RPMI7951 (cell line): Measurements from ENCODE around the gene MYH16. TPM values are rescaled to one million over a fixed set of nuclear protein-coding genes. Genes with fewer than 3 reads are reported as not detected.
"Not testable (repeated sequence)": the region's sequence is repeated elsewhere in the genome, so short reads cannot be mapped to it uniquely, and the experiment has no call there.

ENCODE experiments used
- DNase-seq: peaks from one replicate; pipeline ENCODE4 v3.0.0-alpha.2; 2012; ENCODE audit warnings: low read depth
- total RNA-seq: library from RNA; depleted of rRNA; stranded (reverse); fragments of >200 nt; shearing (Covaris generic); gene quantifications from 2 replicates; pipeline ENCODE4 v1.2.3, GENCODE V29; 2014

The MYH16 gene
- total RNA-seq, 1 experiment from 2014 or later, result 1.1 TPM

DNA sequence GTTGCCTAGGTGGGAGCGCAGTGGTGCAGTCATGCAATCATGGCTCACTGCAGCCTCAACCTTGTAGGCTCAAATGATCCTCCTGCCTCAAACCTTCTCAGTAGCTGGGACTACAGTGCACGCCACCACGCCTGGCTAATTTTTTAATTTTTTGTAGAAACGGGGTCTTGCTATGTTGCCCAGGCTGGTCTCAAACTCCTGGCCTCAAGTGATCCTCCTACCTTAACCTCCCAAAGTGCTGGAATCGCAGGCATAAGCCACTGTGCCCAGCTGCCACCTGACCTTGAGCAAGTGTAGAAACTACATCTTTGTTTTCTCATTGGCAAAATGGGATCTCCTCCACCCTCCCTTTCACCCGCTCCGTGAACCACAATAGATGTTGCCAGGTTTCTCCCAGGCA is 15.0 kb upstream of the MYH16 start:
- DNase-seq, result no peak

DNA sequence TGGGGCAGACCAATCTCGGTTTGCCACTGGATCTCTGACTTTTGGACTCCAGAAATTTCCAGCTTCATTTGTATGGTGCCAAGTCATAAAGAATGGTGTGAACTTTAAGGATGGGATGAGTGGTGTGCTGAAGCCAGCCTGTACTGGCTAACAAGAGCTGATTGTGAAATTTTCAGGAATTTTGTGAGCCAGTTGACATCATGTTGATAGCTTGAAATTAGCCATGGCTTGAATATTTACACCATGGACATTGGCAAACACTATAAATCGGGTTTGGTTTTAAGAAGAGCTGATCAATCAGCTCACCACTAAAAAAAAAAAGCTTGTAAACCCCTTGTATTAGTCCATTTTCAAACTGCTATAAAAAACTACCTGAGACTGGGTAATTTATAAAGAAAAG is 14.1 kb upstream of the MYH16 start:
- DNase-seq, result no peak

DNA sequence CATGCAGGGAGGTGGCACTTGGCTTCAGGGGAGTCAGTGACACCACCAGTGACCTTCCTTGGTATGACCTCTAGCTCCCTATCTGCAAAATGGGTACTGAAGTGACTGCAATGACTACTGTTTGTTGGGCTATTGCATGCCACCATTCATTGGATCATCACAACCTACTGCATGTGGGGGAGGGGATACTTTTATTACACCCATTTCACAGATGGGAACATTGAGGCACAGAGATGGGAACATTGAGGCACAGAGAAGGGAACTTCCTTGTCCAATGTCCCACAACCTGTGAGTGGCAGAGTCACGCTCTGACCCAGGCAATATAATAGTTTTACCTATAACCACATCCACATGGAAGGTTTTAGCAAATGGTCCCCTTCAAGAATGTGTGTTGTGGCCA is 12.2 kb upstream of the MYH16 start:
- no peak for DNase-seq

DNA sequence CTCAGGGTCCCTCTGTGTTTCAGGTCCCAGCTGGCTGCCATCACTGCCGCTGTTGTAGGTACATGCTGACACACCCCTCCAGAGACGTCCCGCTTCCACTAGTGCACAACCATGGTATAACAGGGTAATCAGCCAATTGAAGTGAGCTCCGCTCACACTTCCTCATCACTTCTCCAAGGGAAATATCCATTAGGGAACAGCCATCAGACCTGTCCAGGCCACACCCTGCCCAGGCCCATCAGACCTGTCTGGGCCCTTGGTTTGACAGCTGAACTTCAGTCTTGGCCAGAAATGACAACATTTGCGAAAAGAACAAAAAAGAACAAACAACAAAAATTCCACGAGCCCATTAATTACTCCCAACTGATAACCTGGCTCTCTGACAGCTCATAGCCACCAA is 11.0 kb upstream of the MYH16 start:
- DNase-seq, result no peak

DNA sequence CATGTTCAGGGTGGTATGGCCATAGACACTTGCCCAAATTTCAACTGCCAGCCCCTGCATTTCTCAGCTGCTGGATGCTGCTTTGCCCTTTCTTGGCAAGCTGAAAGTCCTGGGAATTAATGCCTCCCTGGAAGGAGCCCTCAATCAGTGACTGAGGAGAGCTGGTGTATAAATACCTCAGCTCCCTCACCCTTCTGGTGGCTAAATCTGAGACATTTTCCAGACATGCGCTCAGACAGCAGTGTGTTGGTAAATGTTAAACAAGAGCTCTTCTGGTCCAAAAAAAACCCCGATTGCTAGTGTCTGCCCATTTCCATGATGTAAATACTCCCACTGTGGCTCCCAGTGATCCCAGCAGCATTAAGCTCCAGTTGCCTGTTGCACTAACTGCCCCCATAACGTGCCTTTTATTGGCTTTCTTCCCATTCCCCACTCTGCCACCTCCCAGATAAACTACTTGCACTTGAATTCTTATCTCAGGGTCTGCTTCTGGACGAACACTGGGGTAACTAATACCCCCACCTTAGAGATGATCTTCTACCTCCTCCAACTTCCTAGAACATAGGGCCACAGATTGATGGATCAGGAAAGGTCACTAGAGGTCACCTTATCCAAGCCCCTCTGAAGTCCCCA is 6.7 kb upstream of the MYH16 start:
- no peak for DNase-seq

DNA sequence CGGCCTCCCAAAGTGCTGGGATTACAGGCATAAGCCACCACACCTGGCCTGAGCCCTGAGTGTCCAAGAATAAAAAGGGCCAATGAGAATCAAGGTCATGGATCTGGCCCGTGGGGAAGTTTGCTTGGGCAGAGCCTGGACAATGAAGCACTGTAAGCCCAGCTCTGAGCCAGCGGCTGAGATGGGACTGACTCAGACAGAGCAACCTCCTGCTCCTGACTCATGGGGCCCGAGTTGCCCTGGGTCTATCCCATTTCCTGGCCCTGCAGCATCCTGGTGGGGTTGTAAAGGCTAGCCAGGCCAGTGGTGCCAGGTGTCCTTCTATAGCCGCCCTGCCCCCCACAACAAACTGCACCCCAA is 5.2 kb upstream of the MYH16 start:
- DNase-seq, result peak; percentile 97

DNA sequence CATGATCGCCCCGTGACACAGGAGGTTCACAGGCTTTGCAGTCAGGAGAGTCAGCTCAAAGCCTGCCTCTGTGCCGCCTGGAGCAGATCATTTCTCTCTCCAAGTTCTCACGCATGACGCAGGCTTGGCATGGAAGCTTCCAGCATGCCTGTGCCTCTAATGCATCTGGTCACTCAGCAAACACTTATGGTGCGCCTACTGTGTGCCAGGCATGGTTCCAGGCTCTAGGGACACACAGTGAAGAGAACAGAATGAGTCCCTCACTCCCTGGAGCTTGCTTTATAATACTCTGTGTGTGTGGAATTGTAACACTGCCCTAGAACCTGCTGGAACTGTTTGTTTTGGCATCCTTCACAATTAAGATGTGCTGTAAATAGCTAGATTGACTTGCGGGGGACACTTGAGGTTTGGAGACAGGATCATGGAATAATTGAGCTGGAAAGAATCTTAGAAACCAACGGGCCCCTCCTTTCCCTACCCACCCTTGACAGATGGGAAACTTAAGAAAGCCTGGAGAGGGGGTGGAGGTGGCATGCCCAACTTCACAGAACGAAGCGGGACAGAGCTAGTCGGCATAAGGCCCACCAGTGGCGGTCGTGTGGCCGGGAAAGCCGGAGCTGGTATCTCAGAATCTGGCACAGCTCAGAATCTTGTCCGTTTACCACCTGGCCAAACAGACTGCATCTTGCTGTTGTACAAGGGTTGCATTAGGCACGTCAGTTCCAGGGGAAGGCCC is 4.6 kb upstream of the MYH16 start:
- peak; percentile 95 for DNase-seq

DNA sequence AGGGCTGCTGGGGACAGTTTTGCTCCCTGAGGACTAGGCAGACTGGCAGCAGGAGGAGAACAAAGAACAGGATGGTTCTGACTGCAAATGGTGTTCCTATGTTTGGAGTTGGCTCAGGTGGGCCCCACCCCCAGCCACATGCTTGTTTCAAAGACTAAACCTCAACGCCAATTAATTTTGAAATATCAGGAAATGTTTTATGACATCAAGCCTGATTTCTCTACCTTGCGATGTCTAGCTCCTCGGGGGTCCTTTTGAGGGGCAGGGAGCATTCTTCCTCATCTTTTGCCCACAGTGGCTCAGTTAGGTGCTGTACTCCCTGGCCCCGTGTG is 4.1 kb upstream of the MYH16 start:
- DNase-seq, result no peak

DNA sequence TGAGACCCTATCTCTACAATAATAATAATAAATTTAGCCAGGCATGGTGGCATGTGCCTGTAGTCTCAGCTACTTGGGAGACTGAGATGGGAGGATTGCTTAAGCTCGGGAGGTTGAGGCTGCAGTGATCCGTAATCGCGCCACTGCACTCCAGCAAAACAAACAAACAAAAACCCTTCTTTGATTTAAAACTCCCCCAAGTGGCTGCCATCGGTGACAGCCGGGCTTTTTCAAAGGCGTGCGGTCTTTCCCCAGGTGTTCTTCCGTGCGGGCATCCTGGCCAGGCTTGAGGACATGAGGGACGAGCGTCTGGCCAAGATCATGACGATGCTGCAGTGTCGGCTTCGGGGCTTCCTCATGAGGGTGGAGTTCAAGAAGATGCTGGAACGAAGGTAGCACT is 1.9 kb upstream of the MYH16 start:
- no peak for DNase-seq

DNA sequence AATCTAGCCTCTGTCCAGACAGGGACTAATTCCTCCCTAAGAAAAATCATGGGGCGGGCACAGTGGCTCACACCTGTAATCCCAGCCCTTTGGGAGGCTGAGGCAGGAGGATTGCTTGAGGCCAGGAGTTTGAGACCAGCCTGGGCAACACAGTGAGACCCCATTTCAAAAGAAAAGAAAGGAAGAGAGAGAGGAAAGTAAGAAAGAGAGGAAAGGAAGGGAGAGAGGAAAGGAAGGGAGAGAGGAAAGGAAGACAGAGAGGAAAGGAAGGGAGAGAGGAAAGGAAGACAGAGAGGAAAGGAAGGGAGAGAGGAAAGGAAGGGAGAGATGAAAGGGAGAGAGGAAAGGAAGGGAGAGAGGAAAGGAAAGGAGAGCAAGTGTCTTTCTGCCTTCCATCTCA is 922 bp downstream of the MYH16 start:
- DNase-seq, result not testable (repeated sequence)

DNA sequence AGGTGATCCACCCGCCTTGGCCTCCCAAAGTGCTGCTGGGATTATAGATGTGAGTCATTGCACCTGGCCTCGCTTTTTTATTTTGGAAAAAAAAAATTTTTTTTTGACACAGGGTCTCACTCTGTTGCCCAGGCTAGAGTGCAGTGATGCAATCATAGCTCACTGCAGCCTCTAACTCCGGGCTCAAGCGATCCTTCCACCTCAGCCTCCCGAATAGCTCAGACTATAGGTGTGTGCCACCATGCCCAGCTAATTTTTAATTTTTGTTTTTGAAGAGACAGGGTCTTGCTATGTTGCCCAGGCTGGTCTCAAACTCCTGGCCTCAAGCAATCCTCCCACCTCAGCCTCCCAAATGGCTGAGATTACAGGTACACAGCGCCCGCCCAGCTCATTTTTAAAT is 2.3 kb downstream of the MYH16 start:
- not testable (repeated sequence) for DNase-seq

DNA sequence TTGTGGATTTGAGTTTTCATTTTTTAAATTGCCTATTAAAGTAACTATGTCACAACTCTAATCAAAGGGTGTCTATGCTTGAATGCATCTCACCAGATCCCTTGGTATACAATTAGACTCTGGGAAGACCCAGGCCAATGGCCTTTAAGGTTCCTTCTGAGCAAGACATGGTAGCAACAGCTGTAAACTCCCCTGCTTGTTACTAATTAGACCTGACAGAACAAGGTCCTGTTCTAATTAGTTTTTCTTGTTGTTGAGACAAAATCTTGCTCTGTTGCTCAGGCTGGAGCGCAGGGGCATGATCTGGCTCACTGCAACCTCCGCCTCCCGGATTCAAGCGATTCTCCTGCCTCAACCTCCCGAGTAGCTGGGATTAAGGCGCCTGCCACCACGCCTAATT is 2.9 kb downstream of the MYH16 start:
- no peak for DNase-seq

DNA sequence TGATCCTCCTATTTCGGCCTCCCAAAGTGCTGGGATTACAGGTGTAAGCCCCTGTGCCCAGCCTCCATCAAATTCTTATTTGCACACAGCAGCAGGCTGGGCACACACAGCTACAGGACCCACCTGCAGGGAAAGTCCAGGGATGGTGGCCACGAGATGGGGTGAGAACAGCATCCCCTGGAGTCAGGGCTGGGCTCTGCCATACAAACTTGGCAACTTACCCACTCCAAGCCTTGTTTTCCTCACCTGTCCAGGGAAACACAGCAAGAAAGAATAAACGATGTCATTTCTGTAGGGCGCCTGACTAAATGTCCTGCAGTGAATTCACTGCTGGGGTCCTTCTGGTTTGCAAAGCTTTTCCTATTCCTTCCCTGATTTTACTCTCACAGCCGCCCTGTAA is 5.5 kb downstream of the MYH16 start:
- no peak for DNase-seq

DNA sequence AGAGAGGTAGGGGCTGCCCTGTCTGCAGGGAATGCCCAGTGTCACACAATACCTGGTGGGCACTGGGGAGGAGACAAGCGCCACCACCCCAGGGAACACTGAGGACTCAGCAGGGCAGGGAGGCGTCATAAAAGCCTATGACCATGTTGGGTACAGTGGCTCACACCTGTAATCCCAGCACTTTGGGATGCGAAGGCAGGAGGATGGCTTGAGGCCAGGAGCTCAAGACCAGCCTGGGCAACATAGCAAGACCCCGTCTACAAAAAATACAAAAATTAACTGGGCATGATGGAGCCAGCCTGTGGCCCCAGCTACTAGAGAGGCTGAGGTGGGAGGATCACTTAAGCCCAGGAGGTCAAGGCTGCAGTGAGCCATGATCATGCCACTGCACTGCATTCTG is 11.5 kb downstream of the MYH16 start:
- not testable (repeated sequence) for DNase-seq

DNA sequence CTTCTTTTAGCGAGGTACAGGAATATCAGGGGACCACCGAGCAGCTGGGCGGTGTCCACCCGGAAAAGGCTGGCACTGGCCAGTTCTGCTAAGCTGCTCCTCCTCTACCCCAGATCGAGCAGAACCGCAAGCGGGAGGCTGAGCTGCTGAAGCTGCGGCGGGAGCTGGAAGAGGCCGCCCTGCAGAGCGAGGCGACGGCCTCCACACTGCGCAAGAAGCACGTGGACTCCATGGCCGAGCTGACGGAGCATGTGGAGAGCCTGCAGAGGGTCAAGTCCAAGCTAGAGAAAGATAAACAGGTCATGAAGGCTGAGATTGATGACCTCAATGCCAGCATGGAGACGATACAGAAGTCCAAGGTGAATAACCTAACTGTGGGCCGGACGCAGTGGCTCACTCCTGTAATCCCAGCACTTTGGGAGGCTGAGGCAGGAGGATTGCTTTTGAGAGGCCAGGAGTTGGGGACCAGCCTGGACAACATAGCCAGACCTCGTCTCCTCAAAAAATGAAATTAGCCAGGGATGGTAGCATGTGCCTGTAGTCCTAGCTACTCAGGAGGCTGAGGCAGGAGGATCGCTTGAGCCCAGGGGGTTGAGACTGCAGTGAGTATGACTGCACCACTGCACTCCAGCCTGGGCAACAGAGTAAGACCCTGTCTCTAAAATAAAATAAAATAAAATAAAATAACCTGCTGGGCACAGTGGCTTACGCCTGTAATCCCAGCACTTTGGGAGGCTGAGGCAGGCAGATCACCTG is 15.3 kb downstream of the MYH16 start:
- no peak for DNase-seq

DNA sequence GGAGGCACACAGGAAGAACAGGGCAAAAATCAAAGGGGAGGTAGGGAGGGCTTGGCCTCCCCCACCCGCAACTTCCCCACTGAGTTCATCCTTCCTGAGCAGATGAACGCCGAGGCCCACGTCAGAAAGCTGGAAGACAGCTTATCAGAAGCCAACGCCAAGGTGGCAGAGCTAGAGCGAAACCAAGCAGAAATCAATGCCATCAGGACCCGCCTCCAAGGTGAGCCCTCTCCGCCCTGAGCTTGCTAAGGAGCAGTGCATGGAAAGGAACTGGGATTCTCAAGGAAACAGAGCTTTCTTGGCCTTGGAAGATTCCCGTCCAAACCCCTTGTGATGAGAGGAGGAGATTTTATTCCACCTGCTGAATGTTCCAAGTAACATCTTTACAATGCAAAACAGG is 16.5 kb downstream of the MYH16 start:
- DNase-seq, result no peak

DNA sequence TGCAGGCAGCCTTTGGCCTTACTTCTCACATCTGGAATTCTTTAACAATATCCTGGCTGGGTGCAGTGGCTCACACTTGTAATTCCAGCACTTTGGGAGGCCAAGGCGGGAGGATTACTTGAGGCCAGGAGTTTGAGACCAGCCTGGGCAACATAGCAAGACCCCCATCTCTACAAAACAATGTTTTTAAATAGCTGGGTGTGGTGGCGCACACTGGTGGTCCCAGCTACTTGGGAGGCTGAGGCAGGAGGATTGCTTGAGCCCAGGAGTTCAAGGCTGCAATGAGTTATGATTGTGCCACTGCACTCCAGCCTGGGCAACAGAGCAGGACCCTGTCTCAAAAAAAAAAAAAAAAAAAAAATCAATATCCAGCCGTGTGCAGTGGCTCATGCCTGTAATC is 17.5 kb downstream of the MYH16 start:
- not testable (repeated sequence) for DNase-seq

DNA sequence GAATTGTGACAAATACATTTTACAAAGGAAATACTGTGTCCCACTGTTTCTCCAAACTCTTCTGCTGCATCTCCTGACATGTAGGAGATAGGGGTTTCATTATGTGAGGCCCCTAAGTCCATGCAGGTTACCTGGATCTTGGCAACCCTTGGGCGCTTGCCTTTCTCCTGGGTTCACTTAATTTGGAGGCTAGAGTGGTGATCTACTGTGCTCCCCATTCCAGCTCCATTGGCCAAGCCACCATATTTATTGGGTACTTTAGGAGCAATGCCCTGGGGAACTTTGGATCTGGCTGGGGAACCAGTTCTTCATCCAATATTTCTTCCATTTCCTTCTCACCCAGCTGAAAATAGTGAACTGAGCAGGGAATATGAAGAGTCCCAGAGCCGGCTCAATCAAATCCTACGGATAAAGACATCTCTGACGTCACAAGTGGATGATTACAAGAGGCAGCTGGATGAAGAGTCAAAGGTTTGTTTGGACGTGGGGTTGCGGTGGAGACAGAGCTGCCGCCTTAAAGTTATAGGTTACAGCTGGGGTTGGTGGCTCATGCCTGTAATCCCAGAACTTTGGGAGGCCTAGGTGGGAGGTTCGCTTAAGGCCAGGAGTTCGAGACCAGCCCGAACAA is 18.5 kb downstream of the MYH16 start:
- DNase-seq, result no peak

DNA sequence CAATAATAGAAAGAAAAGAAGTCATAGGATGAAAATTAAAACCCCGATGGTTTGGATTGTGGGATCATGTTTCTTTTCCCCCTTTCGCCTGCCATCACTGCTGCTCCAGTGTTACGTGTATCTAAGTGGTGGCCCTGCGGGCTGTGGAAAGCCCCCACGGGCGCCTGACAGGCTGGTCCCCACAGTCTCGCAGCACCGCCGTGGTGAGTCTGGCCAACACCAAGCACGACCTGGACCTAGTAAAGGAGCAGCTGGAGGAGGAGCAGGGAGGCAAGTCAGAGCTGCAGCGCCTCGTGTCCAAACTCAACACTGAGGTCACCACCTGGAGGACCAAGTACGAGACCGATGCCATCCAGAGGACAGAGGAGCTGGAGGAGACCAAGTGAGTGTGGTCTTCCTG is 19.5 kb downstream of the MYH16 start:
- no peak for DNase-seq

DNA sequence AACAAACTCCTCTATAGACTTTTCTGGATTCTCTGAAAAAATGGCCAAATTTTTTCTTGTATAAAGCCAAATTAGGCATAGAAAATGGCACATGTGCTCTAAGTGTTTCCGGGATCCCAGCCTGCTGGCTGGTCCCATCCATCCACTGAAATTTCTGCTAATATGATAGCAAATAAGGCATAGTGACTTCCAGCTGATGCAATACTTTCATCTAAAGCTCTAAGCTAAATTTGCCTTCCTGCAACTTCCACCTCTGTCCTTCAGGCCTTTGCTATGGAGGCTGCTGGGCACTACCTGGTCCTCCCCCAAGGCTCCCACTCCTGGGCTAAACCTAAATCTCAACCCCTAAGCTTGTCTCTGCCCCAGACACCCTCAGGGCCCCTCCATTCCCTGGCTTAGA is 20.5 kb downstream of the MYH16 start:
- DNase-seq, result no peak

DNA sequence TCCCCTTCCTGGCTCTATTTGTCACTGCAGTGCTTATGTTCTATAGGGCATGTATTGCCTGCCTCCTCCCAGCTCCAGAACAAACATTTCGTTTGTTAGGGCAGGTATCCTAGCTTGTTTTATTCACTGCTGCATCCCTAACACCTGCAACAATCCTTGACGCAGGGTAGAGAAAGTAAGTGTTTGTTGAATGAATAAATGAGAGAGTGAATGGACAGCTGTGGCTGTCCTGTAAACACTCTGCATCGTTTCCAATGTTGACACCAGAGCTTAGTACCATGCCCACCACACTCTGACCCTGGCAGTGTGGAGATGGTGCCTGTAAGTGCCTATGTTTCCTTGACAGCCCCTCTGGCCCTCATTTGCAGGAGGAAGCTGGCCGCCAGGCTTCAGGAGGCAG is 21.0 kb downstream of the MYH16 start:
- DNase-seq, result no peak

DNA sequence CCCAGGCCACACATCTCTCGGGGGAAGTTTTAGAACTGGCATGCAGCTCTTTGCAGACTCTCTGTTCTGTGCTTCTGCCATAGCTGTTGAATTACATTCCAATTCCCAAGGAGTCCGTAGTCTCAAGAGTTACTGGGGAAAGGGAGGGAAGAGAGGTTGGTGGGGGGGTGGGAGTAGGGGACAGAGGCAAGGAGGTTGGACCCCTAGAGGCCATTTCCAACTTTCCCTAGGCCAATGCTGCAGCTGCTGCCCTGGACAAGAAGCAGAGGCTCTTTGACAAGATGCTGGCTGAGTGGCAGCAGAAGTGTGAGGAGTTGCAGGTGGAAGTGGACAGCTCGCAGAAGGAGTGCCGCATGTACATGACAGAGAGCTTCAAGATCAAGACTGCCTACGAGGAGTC is 23.8 kb downstream of the MYH16 start:
- DNase-seq, result no peak

DNA sequence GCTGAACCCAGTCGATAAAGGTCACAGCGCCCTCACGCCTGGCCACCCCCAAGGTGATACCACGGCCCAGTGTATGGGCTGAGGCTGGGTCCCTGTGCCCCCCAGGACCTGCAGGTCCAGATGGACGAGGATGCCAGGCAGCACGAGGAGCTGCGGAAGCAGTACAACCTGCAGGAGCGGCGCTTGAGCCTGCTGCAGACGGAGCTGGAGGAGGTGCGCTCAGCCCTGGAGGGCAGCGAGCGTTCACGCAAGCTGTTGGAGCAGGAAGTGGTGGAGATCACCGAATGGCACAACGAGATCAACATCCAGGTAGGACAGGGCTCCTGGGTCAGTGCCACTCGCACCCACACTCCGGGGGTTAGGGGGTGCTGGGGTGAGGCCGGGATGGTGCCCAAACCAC is 28.9 kb downstream of the MYH16 start:
- DNase-seq, result no peak
